IPS-15b (cell line): Measurements from ENCODE around the gene KRTAP5-5.
"Not testable (repeated sequence)": the region's sequence is repeated elsewhere in the genome, so short reads cannot be mapped to it uniquely, and the experiment has no call there.

Source experiments
- H3K27me3 ChIP-seq: one replicate; pipeline ENCODE4 v1.6.1; 2013; ENCODE audit warnings: low read length; ENCODE audit not compliant: control insufficient read depth, insufficient read depth
- H3K36me3 ChIP-seq: one replicate; pipeline ENCODE4 v1.6.1; 2013; ENCODE audit warnings: low read length; ENCODE audit not compliant: control insufficient read depth, insufficient read depth
- H3K4me1 ChIP-seq: one replicate; pipeline ENCODE4 v1.6.1; 2013; ENCODE audit warnings: mild to moderate bottlenecking, low read length; ENCODE audit not compliant: control insufficient read depth, insufficient read depth
- H3K4me3 ChIP-seq: one replicate; pipeline ENCODE4 v1.5.1; 2013; ENCODE audit warnings: low read depth, low read length
- H3K9ac ChIP-seq: one replicate; pipeline ENCODE4 v1.6.1; 2013; ENCODE audit warnings: low read depth, mild to moderate bottlenecking, low read length
- H3K9me3 ChIP-seq: one replicate; pipeline ENCODE4 v1.6.1; 2013; ENCODE audit warnings: mild to moderate bottlenecking, low read length; ENCODE audit not compliant: control insufficient read depth, insufficient read depth

KRTAP5-5 gene

GRCh38 chr11:1645357-1645821 lies 15.8 kb downstream of the KRTAP5-5 start:
- H3K9me3 ChIP-seq: no peaks in the 10 kb centered on the region

GRCh38 chr11:1646540-1646939 lies 17.0 kb downstream of the KRTAP5-5 start:
- not testable (repeated sequence) for H3K4me3 ChIP-seq, H3K27me3 ChIP-seq, H3K36me3 ChIP-seq, H3K9ac ChIP-seq, H3K4me1 ChIP-seq, H3K9me3 ChIP-seq

More at GRCh38 chr11:1645357-1645821, 15.8 kb downstream of the KRTAP5-5 start:
- Histone ChIP-seq H3K4me3 (no peak overlapping the region), H3K27me3 (no peaks in the 10 kb centered on the region), H3K9ac (no peak overlapping the region), H3K36me3 (no peaks in the 10 kb centered on the region), H3K4me1 (no peaks in the 10 kb centered on the region)

DNA sequence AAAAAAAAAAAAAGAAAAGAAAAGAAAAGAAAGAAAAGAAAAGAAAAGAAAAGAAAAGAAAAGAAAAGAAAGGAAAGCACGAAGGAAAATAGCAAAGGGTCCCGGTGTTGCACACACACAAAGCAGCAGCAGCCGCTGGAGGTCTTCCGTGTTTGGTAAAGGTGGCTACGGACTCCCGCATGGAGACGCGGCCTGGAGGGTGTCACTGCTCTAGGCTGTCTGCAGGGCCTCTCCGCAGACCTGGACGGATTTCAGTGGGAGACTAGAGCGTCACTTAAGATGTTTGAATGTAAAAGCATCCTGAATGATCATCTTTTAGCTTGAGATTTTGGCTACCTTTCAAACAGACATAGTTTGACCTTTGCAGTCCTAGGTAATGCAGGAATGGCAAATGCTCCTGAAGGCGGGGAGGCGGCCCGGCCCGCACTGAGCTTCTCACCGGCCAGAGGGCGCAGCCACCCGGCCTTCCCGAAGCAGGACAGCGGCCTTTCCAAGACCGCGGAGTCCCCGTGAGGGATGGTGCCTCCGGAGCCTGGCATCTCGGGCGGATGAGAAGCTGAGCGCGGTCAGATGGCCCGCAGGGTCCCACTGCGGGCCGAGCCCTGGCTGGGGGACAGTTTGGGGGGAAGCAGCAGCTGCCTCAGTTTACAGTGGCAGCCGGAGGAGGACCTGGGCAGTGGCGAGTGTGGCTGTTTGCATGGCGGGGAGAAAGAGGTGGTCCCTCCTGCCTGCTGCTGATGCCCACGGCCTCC lies 18.5 kb downstream of the KRTAP5-5 start:
- no peak overlapping the region for H3K9ac ChIP-seq
- H3K9me3 ChIP-seq: no peaks in the 10 kb centered on the region
- H3K27me3 ChIP-seq: no peaks in the 10 kb centered on the region
- no peaks in the 10 kb centered on the region for H3K4me1 ChIP-seq
- no peak overlapping the region for H3K4me3 ChIP-seq
- no peaks in the 10 kb centered on the region for H3K36me3 ChIP-seq

GRCh38 chr11:1648653-1649420 lies 19.3 kb downstream of the KRTAP5-5 start:
- Histone ChIP-seq H3K4me3 (no peak overlapping the region), H3K9me3 (no peaks in the 10 kb centered on the region), H3K4me1 (no peaks in the 10 kb centered on the region), H3K36me3 (no peaks in the 10 kb centered on the region), H3K9ac (no peak overlapping the region), H3K27me3 (peaks cover 2% of the 10 kb centered on the region)

GRCh38 chr11:1650034-1650917 lies 20.7 kb downstream of the KRTAP5-5 start:
- Histone ChIP-seq H3K27me3 (peaks cover 3% of the 10 kb centered on the region), H3K4me1 (no peaks in the 10 kb centered on the region), H3K9ac (no peak overlapping the region), H3K4me3 (no peak overlapping the region), H3K9me3 (no peaks in the 10 kb centered on the region), H3K36me3 (no peaks in the 10 kb centered on the region)

- H3K4me3 ChIP-seq: no peak overlapping the region
Observed at GRCh38 chr11:1650918-1651262, 21.3 kb downstream of the KRTAP5-5 start.

GRCh38 chr11:1651411-1651980 lies 21.9 kb downstream of the KRTAP5-5 start:
- H3K4me1 ChIP-seq: no peaks in the 10 kb centered on the region
- H3K36me3 ChIP-seq: no peaks in the 10 kb centered on the region
- H3K27me3 ChIP-seq: peaks cover 3% of the 10 kb centered on the region
- no peak overlapping the region for H3K4me3 ChIP-seq
- no peaks in the 10 kb centered on the region for H3K9me3 ChIP-seq
- no peak overlapping the region for H3K9ac ChIP-seq

More at GRCh38 chr11:1650918-1651262, 21.3 kb downstream of the KRTAP5-5 start:
- peaks cover 3% of the 10 kb centered on the region for H3K27me3 ChIP-seq
- H3K9ac ChIP-seq: no peak overlapping the region
- H3K9me3 ChIP-seq: no peaks in the 10 kb centered on the region
- H3K36me3 ChIP-seq: no peaks in the 10 kb centered on the region
- no peaks in the 10 kb centered on the region for H3K4me1 ChIP-seq

DNA sequence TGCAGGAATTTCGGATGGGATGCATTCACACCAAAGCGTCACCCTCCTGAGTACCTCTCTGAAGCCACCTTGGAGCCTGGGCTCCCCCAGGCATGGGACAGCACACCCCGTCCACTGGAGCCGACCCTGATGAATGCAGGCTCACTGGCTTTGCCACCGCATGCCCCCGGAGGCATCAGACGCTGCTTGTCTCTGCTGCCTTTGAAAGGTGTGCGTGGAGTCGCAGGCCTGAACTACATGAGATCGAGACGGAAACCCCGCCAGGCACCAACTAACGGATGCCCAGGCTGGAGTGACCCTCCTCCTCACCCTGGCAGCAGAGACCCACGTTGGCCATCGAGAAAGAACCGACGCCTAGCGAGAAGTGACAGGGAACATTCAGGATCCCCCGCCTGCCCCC lies 22.5 kb downstream of the KRTAP5-5 start:
- Histone ChIP-seq H3K27me3 (peaks cover 3% of the 10 kb centered on the region), H3K9me3 (no peaks in the 10 kb centered on the region), H3K36me3 (no peaks in the 10 kb centered on the region), H3K4me3 (no peak overlapping the region), H3K4me1 (no peaks in the 10 kb centered on the region), H3K9ac (no peak overlapping the region)

- Histone ChIP-seq H3K9me3 (no peaks in the 10 kb centered on the region), H3K9ac (no peak overlapping the region), H3K27me3 (peaks cover 3% of the 10 kb centered on the region), H3K36me3 (no peaks in the 10 kb centered on the region), H3K4me3 (no peak overlapping the region), H3K4me1 (no peaks in the 10 kb centered on the region)
Observed at GRCh38 chr11:1652442-1652770, 22.8 kb downstream of the KRTAP5-5 start.

DNA sequence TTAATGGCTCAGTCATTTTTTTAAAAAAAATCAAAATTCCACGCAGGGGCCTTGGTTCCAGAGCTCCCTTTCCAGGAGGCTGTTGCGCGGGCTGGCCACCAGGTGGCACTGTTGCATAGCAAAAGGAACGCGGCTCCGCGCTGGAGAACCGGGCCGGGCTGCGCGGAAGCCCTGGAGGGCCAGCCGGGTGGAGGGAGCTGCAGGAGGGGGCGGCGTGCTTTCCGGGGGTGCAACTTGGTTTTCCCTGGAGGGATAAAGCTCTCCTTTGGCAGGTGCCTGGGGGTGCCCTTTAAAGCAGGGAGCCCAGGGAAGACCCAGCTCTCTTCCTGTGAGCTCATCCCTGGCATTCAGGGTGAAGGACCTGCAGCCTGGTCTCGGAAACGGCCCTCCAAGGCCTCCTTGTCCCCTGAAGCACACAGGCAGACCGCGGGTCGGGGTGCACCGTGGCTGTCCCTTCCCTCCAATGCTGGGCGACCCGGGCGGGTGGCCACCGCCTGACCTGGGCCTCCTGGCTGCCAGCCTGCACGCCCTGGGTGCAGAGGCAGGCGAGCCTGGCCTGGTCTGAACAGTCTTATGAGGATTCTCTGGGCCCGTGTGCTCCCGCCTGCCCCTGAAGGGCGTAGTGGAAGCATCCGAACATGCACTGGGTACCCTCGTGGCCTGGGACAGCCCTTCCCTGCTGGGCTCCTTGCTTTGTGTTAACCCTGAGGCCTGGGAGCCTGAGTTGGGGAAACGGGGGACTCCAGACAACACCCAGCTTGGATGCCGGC lies 23.4 kb downstream of the KRTAP5-5 start:
- Histone ChIP-seq H3K27me3 (peaks cover 3% of the 10 kb centered on the region), H3K36me3 (no peaks in the 10 kb centered on the region), H3K9me3 (no peaks in the 10 kb centered on the region), H3K4me1 (no peaks in the 10 kb centered on the region), H3K9ac (no peak overlapping the region), H3K4me3 (peak overlapping the region; percentile 26)
